ACC112 (cell line): ENCODE results near the gene PRKG1.

Source experiments
- H2AFZ ChIP-seq: fragments of 200-600 bp; sonication (generic); one replicate; pipeline ENCODE4 v1.6.0; 2017; ENCODE audit warnings: antibody characterized with exemption, low read length; ENCODE audit not compliant: unreplicated experiment
- H3K27ac ChIP-seq: fragments of 200-600 bp; sonication (generic); 2 replicates; pipeline ENCODE4 v1.5.1; 2014; ENCODE audit warnings: low read depth, mild to moderate bottlenecking, antibody characterized with exemption, low read length, moderate library complexity
- H3K27me3 ChIP-seq: fragments of 200-600 bp; sonication (generic); 2 replicates; pipeline ENCODE4 v1.6.1; 2014; ENCODE audit warnings: mild to moderate bottlenecking, antibody characterized with exemption, low read length, moderate library complexity, mixed read lengths; ENCODE audit not compliant: insufficient read depth
- H3K36me3 ChIP-seq: fragments of 200-600 bp; sonication (generic); 2 replicates; pipeline ENCODE4 v1.6.1; 2016; ENCODE audit warnings: mild to moderate bottlenecking, antibody characterized with exemption, low read length, moderate library complexity, mixed read lengths; ENCODE audit not compliant: insufficient read depth
- H3K4me1 ChIP-seq: fragments of 200-600 bp; sonication (generic); one replicate; pipeline ENCODE4 v1.6.1; 2016; ENCODE audit warnings: low read length, mixed read lengths; ENCODE audit not compliant: insufficient read depth, unreplicated experiment, control insufficient read depth
- H3K4me3 ChIP-seq: fragments of 200-600 bp; sonication (generic); 2 replicates; pipeline ENCODE4 v1.5.1; 2014; ENCODE audit warnings: mild to moderate bottlenecking, low read depth, low read length
- H3K79me2 ChIP-seq: fragments of 200-600 bp; sonication (generic); one replicate; pipeline ENCODE4 v1.6.0; 2016; ENCODE audit warnings: low read length; ENCODE audit not compliant: control insufficient read depth, unreplicated experiment, insufficient read depth

The PRKG1 gene

GRCh38 chr10:51663086-51663485, 588.8 kb downstream of the PRKG1 start:
- H2AFZ ChIP-seq = no peak overlapping the region
- H3K4me3 ChIP-seq = no peak overlapping the region
- H3K27ac ChIP-seq = no peak overlapping the region
- no peaks in the 10 kb centered on the region for H3K79me2 ChIP-seq
- no peaks in the 10 kb centered on the region for H3K36me3 ChIP-seq
- H3K4me1 ChIP-seq = peaks cover 5% of the 10 kb centered on the region
- no peaks in the 10 kb centered on the region for H3K27me3 ChIP-seq

GRCh38 chr10:51666456-51666855, 592.2 kb downstream of the PRKG1 start:
- Histone ChIP-seq H3K4me3 (no peak overlapping the region), H2AFZ (no peak overlapping the region), H3K4me1 (peaks cover 9% of the 10 kb centered on the region), H3K27ac (no peak overlapping the region), H3K36me3 (no peaks in the 10 kb centered on the region), H3K27me3 (no peaks in the 10 kb centered on the region), H3K79me2 (no peaks in the 10 kb centered on the region)

GRCh38 chr10:51667678-51668335, 593.5 kb downstream of the PRKG1 start:
- H2AFZ ChIP-seq = no peak overlapping the region
- H3K27ac ChIP-seq = no peak overlapping the region
- no peaks in the 10 kb centered on the region for H3K79me2 ChIP-seq
- no peaks in the 10 kb centered on the region for H3K36me3 ChIP-seq
- no peak overlapping the region for H3K4me3 ChIP-seq
- H3K27me3 ChIP-seq = no peaks in the 10 kb centered on the region
- peaks cover 9% of the 10 kb centered on the region for H3K4me1 ChIP-seq

- no peak overlapping the region for H3K27ac ChIP-seq
- no peaks in the 10 kb centered on the region for H3K36me3 ChIP-seq
- no peaks in the 10 kb centered on the region for H3K27me3 ChIP-seq
- no peaks in the 10 kb centered on the region for H3K79me2 ChIP-seq
- peaks cover 9% of the 10 kb centered on the region for H3K4me1 ChIP-seq
- H2AFZ ChIP-seq = no peak overlapping the region
- no peak overlapping the region for H3K4me3 ChIP-seq
Observed at GRCh38 chr10:51668336-51668689, 594.0 kb downstream of the PRKG1 start.

- H3K27me3 ChIP-seq = no peaks in the 10 kb centered on the region
- H3K79me2 ChIP-seq = no peaks in the 10 kb centered on the region
- peaks cover 9% of the 10 kb centered on the region for H3K4me1 ChIP-seq
- H3K36me3 ChIP-seq = no peaks in the 10 kb centered on the region
- H3K27ac ChIP-seq = no peak overlapping the region
- no peak overlapping the region for H3K4me3 ChIP-seq
- no peak overlapping the region for H2AFZ ChIP-seq
Observed at GRCh38 chr10:51669041-51669440, 594.8 kb downstream of the PRKG1 start.

GRCh38 chr10:51672039-51672535, 597.8 kb downstream of the PRKG1 start:
- Histone ChIP-seq H3K79me2 (no peaks in the 10 kb centered on the region), H3K27me3 (no peaks in the 10 kb centered on the region), H2AFZ (no peak overlapping the region), H3K27ac (no peak overlapping the region), H3K4me3 (no peak overlapping the region), H3K4me1 (peaks cover 9% of the 10 kb centered on the region), H3K36me3 (no peaks in the 10 kb centered on the region)

GRCh38 chr10:51675088-51675487, 600.8 kb downstream of the PRKG1 start:
- H3K4me3 ChIP-seq = no peak overlapping the region
- no peaks in the 10 kb centered on the region for H3K36me3 ChIP-seq
- H2AFZ ChIP-seq = no peak overlapping the region
- H3K27ac ChIP-seq = no peak overlapping the region
- H3K79me2 ChIP-seq = no peaks in the 10 kb centered on the region
- H3K27me3 ChIP-seq = no peaks in the 10 kb centered on the region
- no peaks in the 10 kb centered on the region for H3K4me1 ChIP-seq

- H3K27me3 ChIP-seq = no peaks in the 10 kb centered on the region
- H3K4me1 ChIP-seq = peaks cover 18% of the 10 kb centered on the region
- H2AFZ ChIP-seq = no peak overlapping the region
- no peaks in the 10 kb centered on the region for H3K79me2 ChIP-seq
- H3K27ac ChIP-seq = no peak overlapping the region
- no peaks in the 10 kb centered on the region for H3K36me3 ChIP-seq
- no peak overlapping the region for H3K4me3 ChIP-seq
Observed at GRCh38 chr10:51679841-51680240, 605.6 kb downstream of the PRKG1 start.

GRCh38 chr10:51683031-51683691, 608.9 kb downstream of the PRKG1 start:
- H3K27ac ChIP-seq = peak overlapping the region; percentile 45

GRCh38 chr10:51685768-51686167, 611.5 kb downstream of the PRKG1 start:
- no peaks in the 10 kb centered on the region for H3K79me2 ChIP-seq
- no peak overlapping the region for H3K4me3 ChIP-seq
- H3K4me1 ChIP-seq = peaks cover 24% of the 10 kb centered on the region
- no peak overlapping the region for H2AFZ ChIP-seq
- H3K36me3 ChIP-seq = no peaks in the 10 kb centered on the region
- no peaks in the 10 kb centered on the region for H3K27me3 ChIP-seq
- H3K27ac ChIP-seq = no peak overlapping the region

More at GRCh38 chr10:51683031-51683691, 608.9 kb downstream of the PRKG1 start:
- no peak overlapping the region for H2AFZ ChIP-seq
- no peaks in the 10 kb centered on the region for H3K79me2 ChIP-seq
- H3K4me3 ChIP-seq = no peak overlapping the region
- no peaks in the 10 kb centered on the region for H3K27me3 ChIP-seq
- peaks cover 24% of the 10 kb centered on the region for H3K4me1 ChIP-seq
- H3K36me3 ChIP-seq = no peaks in the 10 kb centered on the region

GRCh38 chr10:51687296-51687695, 613.0 kb downstream of the PRKG1 start:
- no peak overlapping the region for H3K27ac ChIP-seq
- peaks cover 23% of the 10 kb centered on the region for H3K4me1 ChIP-seq
- no peak overlapping the region for H2AFZ ChIP-seq
- H3K36me3 ChIP-seq = no peaks in the 10 kb centered on the region
- no peaks in the 10 kb centered on the region for H3K27me3 ChIP-seq
- no peak overlapping the region for H3K4me3 ChIP-seq
- no peaks in the 10 kb centered on the region for H3K79me2 ChIP-seq
